Natural killer cell treated with Interleukin-12 subunit alpha and Interleukin-12 subunit beta and Interleukin-15 and Interleukin-18, amount 100 ng/mL, for 72 hours (primary cell): ENCODE data around the gene PRKAB1. TPM values are rescaled to one million over a fixed set of nuclear protein-coding genes. Genes with fewer than 3 reads are reported as not detected.

ENCODE experiments used
- ATAC-seq, 2 donors: fragments of 150-1000 bp; cut with Tn5 transposase in 1 of 2; sonication (Bioruptor Pico), chemical (Tn5 transposase) in 1 of 2; 2 replicates each; pipeline ENCODE4 v1.10.0; 2021
- DNase-seq: peaks from one replicate; pipeline ENCODE4 v3.0.0; 2022; ENCODE audit warnings: low spot score
- H3K27ac Mint-ChIP-seq, 2 donors: 1 replicate in 1 of 2; 2 replicates in 1 of 2; pipeline ENCODE4 v1.8.0; 2022; ENCODE audit warnings: mixed read lengths in 2 of 2, mild to moderate bottlenecking in 1 of 2, moderate library complexity in 1 of 2
- H3K27me3 Mint-ChIP-seq, 2 donors: 1 replicate in 1 of 2; 2 replicates in 1 of 2; pipeline ENCODE4 v1.8.0; 2022; ENCODE audit warnings: mixed read lengths in 2 of 2
- H3K36me3 Mint-ChIP-seq: one replicate; pipeline ENCODE4 v1.8.0; 2022; ENCODE audit warnings: mixed read lengths
- H3K4me1 Mint-ChIP-seq, 2 donors: 1 replicate in 1 of 2; 2 replicates in 1 of 2; pipeline ENCODE4 v1.8.0; 2022; ENCODE audit warnings: low read depth in 2 of 2, mixed read lengths in 2 of 2, mild to moderate bottlenecking in 1 of 2
- H3K4me3 Mint-ChIP-seq: one replicate; pipeline ENCODE4 v1.8.0; 2022; ENCODE audit warnings: mixed read lengths
- H3K9me3 Mint-ChIP-seq: 2 replicates; pipeline ENCODE4 v1.8.0; 2022; ENCODE audit warnings: mixed read lengths
- total RNA-seq, 2 donors: library from RNA; stranded (reverse); gene quantifications; one replicate each; pipeline ENCODE4 v1.2.3, GENCODE V29; 2022

The PRKAB1 gene
- total RNA-seq, 2 donors from 2014 or later = 27.4 to 31.4 TPM

DNA sequence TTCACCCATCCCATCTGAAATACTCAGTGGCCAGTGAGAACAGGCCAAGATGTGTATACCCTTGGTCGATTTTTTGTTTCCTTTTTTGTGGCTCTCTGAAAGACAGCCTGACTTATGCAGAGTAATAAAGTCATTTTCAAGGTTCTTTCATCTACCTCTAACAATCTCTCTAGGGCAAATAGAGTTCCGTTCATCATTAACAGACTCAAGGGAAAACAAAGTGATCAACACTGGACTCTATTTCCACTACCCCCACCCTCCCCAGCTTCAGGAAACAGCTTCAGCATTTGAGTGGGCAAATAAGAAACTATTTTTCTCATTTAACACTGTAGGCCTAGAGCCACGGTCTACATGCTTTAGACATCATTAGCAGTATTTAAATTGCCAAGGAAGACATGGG lies 15.9 kb downstream of the PRKAB1 start:
- ATAC-seq (no peak), DNase-seq (no peak)
- Mint-ChIP-seq H3K4me3 (no peak overlapping the region), H3K27ac (no peak overlapping the region), H3K27me3 (no peaks in the 10 kb centered on the region), H3K4me1 (peaks cover 0 to 3% of the 10 kb centered on the region in 2 donors), H3K9me3 (no peaks in the 10 kb centered on the region), H3K36me3 (no peaks in the 10 kb centered on the region)

DNA sequence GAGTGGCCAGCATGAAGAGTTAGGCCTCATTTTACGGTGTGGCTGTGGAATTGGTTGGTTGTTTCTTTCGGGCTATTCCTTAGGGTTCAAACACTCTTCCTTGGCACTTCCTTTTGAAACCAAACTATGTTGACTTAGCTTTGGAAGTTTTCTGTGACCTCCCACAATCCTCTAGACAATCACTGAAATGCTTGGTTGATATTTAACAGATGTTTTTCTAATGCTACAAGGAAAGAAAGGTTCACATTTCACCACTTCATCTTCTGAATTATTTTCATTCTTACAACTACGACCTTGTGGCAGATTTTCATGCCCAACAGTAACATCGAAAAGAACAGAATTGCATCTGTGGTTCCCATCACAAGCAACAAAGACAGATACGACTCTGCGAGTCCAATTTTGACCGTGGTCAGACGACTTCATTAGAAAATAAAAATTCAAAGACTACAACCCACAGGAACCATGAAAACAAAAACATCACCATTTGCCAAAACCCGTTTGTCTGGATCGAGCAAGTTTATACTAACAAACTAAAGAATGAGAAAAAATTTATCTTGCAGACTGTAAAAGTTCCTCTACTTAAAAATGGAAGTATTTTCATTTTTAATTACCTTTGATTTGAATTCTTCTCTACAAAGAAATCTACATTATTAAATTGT lies 16.9 kb downstream of the PRKAB1 start:
- no peaks in the 10 kb centered on the region for H3K27me3 Mint-ChIP-seq
- peaks cover 0 to 3% of the 10 kb centered on the region in 2 donors for H3K4me1 Mint-ChIP-seq
- H3K9me3 Mint-ChIP-seq = no peaks in the 10 kb centered on the region
- DNase-seq (peak; percentile 29), ATAC-seq (no peak)
- no peak overlapping the region for H3K27ac Mint-ChIP-seq
- H3K4me3 Mint-ChIP-seq = no peak overlapping the region
- H3K36me3 Mint-ChIP-seq = no peaks in the 10 kb centered on the region

DNA sequence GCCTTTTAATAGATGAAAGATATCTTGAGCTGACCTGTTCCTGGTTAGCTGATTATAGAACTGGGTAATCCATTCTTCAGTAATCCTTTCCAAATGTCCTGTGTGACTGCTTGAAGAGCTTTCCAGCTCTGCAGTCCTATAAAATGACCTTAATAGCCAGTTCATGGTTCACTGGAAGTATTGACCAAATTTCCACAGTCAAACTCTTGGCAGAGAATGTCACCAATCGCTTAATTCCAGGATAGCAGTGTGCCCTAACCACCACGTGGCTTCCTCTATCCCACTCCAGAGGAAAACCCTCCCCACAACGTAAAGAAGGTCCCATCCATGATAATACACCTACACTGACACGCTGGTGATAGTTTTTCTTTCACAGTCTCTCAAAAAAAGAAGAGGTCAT lies 17.4 kb downstream of the PRKAB1 start:
- no peak overlapping the region for H3K4me3 Mint-ChIP-seq
- DNase-seq (peak; percentile 6), ATAC-seq (no peak)
- no peak overlapping the region for H3K27ac Mint-ChIP-seq
- peaks cover 0 to 3% of the 10 kb centered on the region in 2 donors for H3K4me1 Mint-ChIP-seq
- H3K27me3 Mint-ChIP-seq = no peaks in the 10 kb centered on the region
- H3K9me3 Mint-ChIP-seq = no peaks in the 10 kb centered on the region
- no peaks in the 10 kb centered on the region for H3K36me3 Mint-ChIP-seq

DNA sequence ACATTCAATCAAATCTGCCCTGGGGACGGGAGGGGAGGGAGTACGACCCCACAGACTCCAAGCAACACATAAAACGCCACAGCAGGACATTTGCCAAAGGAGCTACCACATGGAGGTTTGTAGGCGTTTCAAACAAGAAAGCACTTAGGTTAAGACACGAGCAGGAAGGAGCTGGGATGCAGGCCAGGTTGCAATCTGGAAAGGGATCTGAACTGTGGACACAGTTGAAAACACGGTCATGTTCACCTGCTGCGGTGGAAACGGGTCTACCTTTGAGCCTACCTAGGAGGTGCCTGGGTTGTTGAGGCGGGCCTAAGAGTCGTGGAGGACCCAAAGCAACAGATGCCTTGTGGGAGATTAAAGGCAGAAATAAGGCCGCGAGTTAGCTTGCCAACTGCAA lies 18.4 kb downstream of the PRKAB1 start:
- no peaks in the 10 kb centered on the region for H3K27me3 Mint-ChIP-seq
- H3K9me3 Mint-ChIP-seq = no peaks in the 10 kb centered on the region
- no peak overlapping the region for H3K4me3 Mint-ChIP-seq
- no peak for ATAC-seq
- DNase-seq = peak; percentile 22
- H3K27ac Mint-ChIP-seq = no peak overlapping the region
- peaks cover 0 to 3% of the 10 kb centered on the region in 2 donors for H3K4me1 Mint-ChIP-seq
- H3K36me3 Mint-ChIP-seq = no peaks in the 10 kb centered on the region

DNA sequence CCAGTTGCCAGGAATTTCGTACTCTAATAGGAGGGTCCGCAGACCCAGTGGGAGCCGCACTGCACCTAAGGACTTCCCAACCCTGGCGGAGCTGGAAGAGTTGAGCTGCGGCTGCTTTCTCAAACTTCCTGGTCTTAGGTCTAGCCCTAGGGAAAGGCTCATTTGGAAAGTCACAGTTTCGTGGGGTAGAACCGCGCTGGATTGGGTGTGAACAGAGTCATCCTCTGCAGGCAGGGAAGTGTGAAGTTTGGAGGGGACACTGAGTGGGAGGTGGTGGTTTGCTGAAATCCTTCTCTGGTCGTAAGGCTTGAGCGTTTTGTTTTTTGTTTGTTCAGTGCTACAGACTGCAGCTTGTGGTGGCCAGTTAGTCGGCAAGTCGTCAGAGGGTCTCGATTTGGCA lies 18.8 kb downstream of the PRKAB1 start:
- peaks cover 0 to 3% of the 10 kb centered on the region in 2 donors for H3K4me1 Mint-ChIP-seq
- H3K27me3 Mint-ChIP-seq = no peaks in the 10 kb centered on the region
- H3K36me3 Mint-ChIP-seq = no peaks in the 10 kb centered on the region
- no peaks in the 10 kb centered on the region for H3K9me3 Mint-ChIP-seq
- DNase-seq (peak; percentile 47), ATAC-seq (no peak)
- H3K4me3 Mint-ChIP-seq = no peak overlapping the region
- H3K27ac Mint-ChIP-seq = no peak overlapping the region

DNA sequence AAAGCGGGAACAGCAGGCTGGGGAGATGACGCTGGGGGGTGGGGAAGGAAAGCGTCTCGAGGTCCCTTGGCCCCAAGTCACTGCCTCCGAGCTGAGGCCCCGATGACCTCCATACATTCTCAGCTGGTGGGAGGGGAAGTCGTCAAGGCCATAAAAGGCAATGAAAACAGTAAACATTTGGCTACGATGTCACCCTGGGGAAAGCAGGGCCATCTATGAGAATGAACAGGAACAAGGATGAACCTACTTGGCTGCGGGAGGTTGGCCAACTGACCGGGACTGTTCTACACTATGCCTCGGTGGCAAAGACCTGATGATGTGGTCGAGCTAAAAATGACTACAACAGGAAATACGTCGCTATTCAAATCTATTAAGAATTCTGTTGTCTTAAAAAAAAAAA lies 19.5 kb downstream of the PRKAB1 start:
- Mint-ChIP-seq H3K4me3 (no peak overlapping the region), H3K4me1 (no peaks in the 10 kb centered on the region), H3K36me3 (no peaks in the 10 kb centered on the region), H3K27ac (no peak overlapping the region), H3K9me3 (no peaks in the 10 kb centered on the region), H3K27me3 (no peaks in the 10 kb centered on the region)
- no peak for ATAC-seq
- DNase-seq = peak; percentile 37

DNA sequence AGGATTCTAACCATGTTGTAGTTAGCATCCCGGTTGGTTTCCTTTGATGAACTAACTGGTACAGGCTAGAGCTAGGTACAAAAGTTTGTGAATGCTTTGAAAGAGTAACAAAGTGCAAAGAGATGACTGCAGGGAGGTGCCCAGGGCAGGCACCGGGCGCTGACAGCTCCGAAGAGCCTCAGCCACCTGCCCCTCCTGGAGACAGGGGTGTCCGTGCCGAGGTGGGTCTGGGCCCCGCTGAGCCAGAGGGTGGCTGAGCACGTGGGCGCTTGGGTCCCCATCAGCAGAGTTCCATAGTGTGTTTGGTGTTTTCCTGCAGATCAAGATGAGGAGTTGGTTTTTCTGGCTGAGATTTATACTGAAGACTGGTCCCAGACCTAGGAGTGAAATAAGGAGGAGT lies 19.9 kb downstream of the PRKAB1 start:
- Mint-ChIP-seq H3K4me3 (no peak overlapping the region), H3K27ac (no peak overlapping the region), H3K9me3 (no peaks in the 10 kb centered on the region), H3K36me3 (no peaks in the 10 kb centered on the region), H3K27me3 (no peaks in the 10 kb centered on the region), H3K4me1 (no peaks in the 10 kb centered on the region)
- peak in 1 of 2 donors; percentile 24 for ATAC-seq
- peak; percentile 22 for DNase-seq

DNA sequence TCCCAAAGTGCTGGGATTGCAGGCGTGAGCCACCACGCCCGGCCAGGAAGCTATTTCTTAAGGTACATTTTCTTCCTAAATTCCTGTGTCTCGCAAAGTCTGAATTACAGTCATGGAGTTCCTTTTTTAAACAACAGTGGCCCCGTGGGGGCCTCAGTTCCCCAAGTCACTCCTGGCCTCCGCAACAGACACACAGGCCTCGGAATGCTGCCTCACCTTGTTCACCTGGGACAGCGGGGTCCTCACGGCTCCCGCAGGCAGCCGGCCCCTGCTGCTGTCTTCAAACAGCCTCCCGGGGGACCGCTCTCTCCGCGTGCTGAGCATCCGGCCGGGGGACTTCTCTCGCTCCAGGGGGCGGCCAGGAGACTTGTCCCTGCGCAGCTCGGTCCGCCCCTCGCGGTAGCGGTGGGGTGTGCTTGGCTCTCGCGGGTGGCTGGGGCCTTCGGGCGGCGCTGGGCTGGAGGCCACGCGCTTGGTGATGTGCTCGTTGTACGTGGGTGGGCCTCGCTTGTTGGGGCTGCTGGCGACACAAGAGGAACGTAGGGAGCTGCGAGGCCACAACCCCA lies 22.1 kb downstream of the PRKAB1 start:
- no peaks in the 10 kb centered on the region for H3K36me3 Mint-ChIP-seq
- no peak overlapping the region for H3K27ac Mint-ChIP-seq
- H3K27me3 Mint-ChIP-seq = no peaks in the 10 kb centered on the region
- H3K4me1 Mint-ChIP-seq = no peaks in the 10 kb centered on the region
- DNase-seq = peak; percentile 22
- ATAC-seq = no peak
- no peaks in the 10 kb centered on the region for H3K9me3 Mint-ChIP-seq
- no peak overlapping the region for H3K4me3 Mint-ChIP-seq

DNA sequence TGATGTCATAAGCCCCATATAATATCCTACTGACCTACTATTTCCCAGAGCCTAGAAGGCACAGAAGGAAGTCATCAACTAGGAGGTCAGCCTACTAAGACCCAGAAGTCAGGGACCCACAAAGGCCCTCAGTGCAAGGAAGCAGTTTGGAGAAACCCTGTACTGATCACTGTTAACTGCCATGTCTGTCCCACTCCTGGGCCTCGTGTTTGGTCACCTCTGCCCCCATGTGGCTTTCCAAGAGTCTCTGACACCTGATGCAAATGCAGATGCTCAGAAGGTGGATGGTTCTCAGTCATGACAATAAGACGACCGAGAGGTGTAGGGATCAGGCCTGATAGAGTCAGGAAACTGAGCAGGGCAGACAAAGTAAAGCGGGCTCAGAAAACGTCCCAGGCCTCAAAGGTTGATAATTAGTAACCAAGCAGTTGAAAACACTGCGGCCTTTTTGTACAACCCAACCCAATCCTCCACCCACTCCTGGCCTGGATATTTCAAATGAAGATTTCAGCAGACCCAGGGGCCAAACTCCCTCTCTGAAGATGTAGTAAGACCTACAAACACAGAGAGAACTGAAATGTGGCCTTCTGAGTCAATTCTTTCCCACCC lies 23.4 kb downstream of the PRKAB1 start:
- no peaks in the 10 kb centered on the region for H3K9me3 Mint-ChIP-seq
- no peaks in the 10 kb centered on the region for H3K4me1 Mint-ChIP-seq
- H3K36me3 Mint-ChIP-seq = no peaks in the 10 kb centered on the region
- peak; percentile 34 for DNase-seq
- H3K27ac Mint-ChIP-seq = no peak overlapping the region
- ATAC-seq = peak in 1 of 2 donors; percentile 40
- no peak overlapping the region for H3K4me3 Mint-ChIP-seq
- H3K27me3 Mint-ChIP-seq = no peaks in the 10 kb centered on the region

DNA sequence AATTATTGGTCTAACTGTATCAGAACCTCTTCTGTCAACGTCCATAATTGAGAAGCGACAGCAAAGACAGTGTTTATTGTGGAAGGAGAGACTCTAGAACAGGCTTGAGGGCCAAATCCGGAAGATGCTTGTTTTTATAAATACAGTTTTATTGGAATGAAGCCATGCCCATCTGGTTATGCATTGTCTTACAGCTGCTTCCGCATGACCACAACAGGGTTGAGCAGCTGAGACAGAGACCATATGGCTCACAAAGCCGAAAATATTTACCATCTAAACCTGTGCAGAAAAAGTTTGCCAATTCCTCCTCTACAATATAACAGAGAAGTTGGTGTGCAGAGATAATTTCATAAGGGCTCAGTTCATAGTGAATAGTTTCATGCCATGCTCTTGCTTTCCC lies 24.5 kb downstream of the PRKAB1 start:
- no peak for DNase-seq
- no peak for ATAC-seq
- Mint-ChIP-seq H3K9me3 (no peaks in the 10 kb centered on the region), H3K4me3 (no peak overlapping the region), H3K4me1 (no peaks in the 10 kb centered on the region), H3K36me3 (no peaks in the 10 kb centered on the region), H3K27ac (no peak overlapping the region), H3K27me3 (no peaks in the 10 kb centered on the region)

DNA sequence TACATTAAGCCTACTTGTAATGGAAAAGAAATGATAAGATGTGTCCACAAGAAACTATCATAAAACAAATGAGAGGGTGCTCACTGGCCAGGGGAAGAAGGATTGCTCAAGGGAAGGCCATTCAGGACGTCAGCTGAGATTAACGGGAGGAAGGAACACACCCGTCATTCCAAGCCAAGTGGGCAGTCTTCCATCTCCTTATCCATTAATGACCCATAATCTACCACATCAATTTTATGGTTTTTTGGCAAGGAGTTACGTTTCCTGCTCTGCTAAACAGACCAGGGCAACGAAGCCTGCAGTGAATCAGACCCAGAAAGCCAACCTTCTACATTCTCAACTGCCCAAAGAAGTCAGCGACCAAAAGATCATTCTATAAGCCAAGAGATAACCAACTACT lies 25.1 kb downstream of the PRKAB1 start:
- no peaks in the 10 kb centered on the region for H3K27me3 Mint-ChIP-seq

DNA sequence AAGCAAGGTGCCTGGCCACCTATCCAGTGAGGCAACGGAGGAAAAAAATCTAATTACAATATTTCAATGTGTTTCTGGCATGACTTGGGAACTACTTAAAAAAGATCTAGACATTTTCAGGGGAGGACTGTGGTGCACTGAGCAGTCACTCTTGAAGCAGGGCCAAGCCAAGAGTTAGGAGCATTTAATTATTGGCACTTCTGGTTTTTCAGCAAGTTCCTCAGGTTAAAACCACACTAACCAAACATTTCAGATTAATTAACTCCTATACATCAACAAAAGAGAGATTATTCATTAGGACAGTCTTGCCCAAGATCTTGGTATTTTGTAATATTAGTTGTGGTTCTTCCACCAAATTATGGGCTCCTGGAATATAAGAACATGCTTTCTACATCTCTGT lies 25.6 kb downstream of the PRKAB1 start:
- DNase-seq (no peak), ATAC-seq (no peak)
- Mint-ChIP-seq H3K4me1 (no peaks in the 10 kb centered on the region), H3K27ac (no peak overlapping the region), H3K27me3 (no peaks in the 10 kb centered on the region), H3K9me3 (no peaks in the 10 kb centered on the region), H3K4me3 (no peak overlapping the region), H3K36me3 (no peaks in the 10 kb centered on the region)

More for the DNA sequence above, 25.1 kb downstream of the PRKAB1 start:
- ATAC-seq = no peak
- H3K36me3 Mint-ChIP-seq = no peaks in the 10 kb centered on the region
- H3K4me3 Mint-ChIP-seq = no peak overlapping the region
- DNase-seq = peak; percentile 15
- H3K27ac Mint-ChIP-seq = no peak overlapping the region
- no peaks in the 10 kb centered on the region for H3K4me1 Mint-ChIP-seq
- no peaks in the 10 kb centered on the region for H3K9me3 Mint-ChIP-seq

DNA sequence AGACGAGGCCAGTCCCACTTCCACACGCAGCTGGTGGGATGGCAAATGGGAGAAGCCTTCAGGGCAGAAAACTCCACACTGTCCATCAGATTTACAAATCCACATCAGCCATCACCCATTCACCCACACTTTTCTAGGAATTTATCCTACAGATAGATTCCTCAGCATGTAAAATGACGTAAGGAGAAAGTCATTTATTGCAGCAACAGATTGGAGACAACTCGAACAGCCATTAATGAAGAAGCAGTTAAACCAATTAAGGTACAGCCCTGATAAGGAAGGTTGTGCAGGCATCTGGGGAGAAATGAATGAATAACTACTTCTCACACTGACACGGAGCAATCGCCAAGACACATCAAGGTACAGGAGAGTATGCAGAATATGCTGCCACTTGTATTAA lies 26.2 kb downstream of the PRKAB1 start:
- H3K4me1 Mint-ChIP-seq = no peaks in the 10 kb centered on the region
- no peaks in the 10 kb centered on the region for H3K27me3 Mint-ChIP-seq
- H3K9me3 Mint-ChIP-seq = no peaks in the 10 kb centered on the region
- no peaks in the 10 kb centered on the region for H3K36me3 Mint-ChIP-seq
- H3K27ac Mint-ChIP-seq = no peak overlapping the region
- no peak overlapping the region for H3K4me3 Mint-ChIP-seq
- DNase-seq = peak; percentile 23
- ATAC-seq = no peak

DNA sequence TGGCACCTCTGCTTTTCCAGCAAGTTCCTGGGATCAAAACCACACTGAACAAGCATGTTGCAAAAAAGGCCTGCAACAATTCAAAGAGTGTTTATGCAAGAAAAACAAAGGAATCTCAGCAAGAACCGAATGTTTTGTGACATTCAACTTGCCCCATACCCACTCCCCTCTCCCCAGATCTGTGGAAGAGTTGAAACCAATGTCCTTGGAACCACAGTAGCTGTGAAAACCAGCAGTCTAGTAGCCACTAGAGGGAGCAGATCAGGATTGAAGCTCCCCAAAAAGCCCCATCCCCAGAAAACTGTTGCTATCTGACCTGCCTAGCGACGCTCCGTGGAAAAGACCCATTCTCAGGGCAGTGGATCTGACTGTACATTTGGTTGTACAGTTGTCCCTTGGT lies 27.1 kb downstream of the PRKAB1 start:
- Mint-ChIP-seq H3K36me3 (no peaks in the 10 kb centered on the region), H3K27ac (no peak overlapping the region), H3K4me3 (no peak overlapping the region), H3K4me1 (no peaks in the 10 kb centered on the region), H3K9me3 (no peaks in the 10 kb centered on the region), H3K27me3 (no peaks in the 10 kb centered on the region)
- peak; percentile 5 for DNase-seq
- ATAC-seq = no peak
